NOMO-1 treated with DMSO at 0.1 percent for 48 hours (cell line): Measurements from ENCODE around the gene FOXO3.

Experiments
- DNase-seq: peaks from one replicate; lab custom pipeline; 2025; ENCODE audit not compliant: unreplicated experiment; lab: John Stamatoyannopoulos, UW

FOXO3 gene

DNA sequence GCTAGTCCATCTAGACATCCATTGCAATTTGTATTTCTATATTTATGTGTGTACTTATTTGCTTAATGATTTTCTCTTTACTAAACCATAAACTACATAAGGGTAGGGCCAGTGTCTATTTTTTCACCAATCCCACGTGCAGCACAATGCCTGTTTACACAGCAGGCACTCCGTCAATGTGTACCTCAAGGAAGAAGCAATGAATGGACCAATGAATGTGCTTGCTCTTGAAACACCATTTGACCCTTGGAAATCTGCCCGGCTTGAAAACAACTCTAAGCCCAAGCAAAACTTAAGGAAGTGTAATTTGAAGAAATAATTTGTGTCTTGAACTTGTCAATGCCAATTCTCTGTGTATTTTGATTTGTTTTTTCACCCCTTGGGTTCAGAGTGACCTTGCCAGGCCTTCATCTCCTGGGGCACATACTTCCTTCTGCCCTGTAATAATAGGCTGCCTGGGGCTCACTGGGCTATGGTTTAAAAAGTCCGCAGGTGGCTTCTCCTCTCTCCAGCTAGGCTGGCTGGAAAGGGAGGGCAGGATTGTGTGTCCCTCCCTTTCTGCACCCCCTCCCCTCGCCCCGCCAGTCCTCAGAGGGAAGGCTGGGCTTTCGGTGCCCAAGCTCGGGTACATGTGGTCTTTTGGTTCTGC is 146.7 kb downstream of the FOXO3 start:
- DNase-seq, result no peak

- no peak for DNase-seq
These were observed 149.3 kb downstream of the FOXO3 start for GRCh38 chr6:108710030-108710429.

DNA sequence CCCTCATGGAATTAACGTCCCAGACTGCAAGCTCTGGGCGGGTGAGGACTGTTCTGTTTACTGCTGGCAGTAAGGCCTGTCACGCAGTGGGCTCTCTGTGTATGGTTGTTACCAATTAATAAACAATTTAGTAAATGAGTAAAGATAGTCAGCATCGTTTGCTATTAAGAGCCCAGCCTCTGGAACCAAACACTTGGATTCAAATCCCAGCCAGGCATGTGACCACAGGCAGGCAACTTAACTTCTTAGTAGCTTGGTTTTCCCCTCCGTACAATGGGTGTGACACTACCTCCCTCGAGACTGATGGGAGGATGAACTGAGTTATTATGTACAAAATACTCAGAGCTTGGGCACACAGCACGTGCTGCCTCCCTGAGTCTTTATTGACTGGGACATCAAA is 149.8 kb downstream of the FOXO3 start:
- DNase-seq, result no peak

DNA sequence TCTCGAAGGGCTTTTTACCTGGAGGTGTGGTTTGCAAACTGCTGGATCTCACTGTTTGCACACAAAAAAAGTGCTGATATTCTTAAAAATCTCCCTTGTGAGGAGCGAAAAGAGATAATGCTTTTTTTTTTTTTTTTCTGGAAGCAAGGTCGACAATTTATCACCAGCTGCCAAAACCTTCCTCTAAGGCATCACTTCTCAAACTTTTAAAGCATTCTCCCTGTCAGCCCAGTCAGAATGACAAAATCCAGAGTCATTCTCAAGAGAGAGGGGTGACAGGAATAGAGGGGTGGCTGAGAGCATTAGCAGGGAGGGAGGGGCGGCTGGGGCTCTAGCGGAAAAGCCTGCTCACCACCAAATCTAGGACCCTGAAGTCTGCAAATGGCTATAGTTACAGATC is 150.4 kb downstream of the FOXO3 start:
- DNase-seq, result no peak

GRCh38 chr6:108711826-108712225 is 151.1 kb downstream of the FOXO3 start:
- DNase-seq, result no peak

GRCh38 chr6:108712946-108713345 is 152.2 kb downstream of the FOXO3 start:
- DNase-seq, result no peak

- DNase-seq, result no peak
These were observed 153.5 kb downstream of the FOXO3 start for GRCh38 chr6:108714101-108714765.

DNA sequence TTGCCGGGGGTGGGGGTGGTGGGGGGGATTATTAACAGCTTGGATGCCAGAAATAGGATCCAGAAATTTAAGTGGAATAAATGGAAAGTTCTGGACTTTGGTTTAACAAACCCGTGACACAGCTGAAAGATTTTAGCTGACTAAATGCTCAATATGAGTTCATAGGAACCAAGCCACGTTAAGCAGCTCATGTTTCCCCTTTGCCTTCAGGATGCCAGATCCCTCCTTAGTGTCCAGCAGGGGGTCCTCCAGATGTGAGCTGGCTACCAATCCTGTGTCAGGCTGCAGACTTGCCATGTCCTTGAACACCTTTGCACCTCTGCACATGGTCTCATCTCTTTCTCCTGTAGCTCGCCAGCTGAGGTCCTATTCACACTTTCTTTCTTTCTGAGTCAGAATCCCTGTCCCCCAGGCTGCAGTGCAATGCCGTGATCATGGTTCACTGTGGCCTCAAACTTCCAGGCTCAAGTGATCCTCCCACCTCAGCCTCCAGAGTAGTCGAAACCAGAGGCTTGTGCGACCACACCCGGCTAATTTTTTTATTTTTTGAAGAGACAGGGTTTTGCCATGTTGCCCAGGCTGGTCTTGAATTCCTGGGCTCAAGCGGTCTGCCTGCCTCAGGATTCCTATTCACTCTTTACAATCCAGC is 154.2 kb downstream of the FOXO3 start:
- DNase-seq, result no peak

DNA sequence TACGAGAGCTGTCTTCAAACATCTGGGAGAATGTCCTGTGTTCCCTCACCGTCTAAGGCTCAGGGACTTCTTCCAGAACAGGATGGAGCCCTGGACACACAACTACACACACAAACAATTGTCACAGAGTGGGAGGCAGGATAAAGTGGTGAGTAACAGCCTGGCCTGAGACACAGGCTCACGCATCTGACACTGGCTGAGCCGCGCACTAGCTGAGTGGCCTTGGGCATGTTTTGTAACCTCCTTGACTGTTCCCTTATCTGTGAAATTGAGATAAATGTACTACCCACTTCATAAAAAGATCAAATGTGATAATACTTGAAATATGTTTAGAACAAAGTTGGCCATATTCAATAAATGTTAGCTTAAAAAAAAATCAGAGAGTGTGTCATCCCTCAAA is 155.1 kb downstream of the FOXO3 start:
- DNase-seq, result no peak

GRCh38 chr6:108716801-108717791 is 156.4 kb downstream of the FOXO3 start:
- no peak for DNase-seq

DNA sequence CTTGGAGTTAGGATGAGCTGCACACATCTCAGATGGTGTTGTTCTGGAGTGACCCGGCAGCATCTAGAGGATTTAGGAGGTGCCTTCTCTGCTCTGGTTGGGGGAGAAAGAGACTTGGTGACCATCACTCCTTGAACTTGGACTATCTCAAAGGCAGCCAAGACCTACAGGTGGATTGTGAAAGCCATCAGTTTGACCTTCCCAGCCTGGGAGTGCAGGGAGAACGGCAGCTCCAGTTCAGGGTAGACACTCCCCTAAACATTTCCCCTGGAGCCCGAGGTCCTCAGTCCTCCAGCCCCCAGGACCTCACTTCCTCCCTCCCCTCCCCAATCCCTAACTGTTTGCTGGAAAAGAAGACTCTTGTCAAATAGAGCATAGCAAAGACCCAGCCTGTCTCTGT is 158.8 kb downstream of the FOXO3 start:
- no peak for DNase-seq

DNA sequence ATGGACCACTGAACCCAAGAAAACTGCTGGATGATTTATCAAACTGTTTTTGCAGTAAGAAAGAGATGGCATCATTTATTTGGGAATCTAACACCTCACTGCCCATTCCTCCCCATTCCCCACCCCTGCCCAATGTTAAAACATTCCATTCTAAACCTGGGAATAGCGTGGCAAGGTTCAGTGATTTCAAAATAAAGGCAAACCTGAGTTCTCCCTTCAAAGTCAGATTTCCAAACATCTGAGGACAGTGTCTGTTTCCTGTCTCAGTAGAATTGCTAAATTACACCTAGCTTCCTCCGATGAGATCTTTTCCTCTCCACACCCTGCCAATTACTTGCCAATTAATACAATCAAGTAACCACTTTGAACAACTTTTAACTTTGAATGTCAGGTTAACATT is 160.1 kb downstream of the FOXO3 start:
- no peak for DNase-seq

DNA sequence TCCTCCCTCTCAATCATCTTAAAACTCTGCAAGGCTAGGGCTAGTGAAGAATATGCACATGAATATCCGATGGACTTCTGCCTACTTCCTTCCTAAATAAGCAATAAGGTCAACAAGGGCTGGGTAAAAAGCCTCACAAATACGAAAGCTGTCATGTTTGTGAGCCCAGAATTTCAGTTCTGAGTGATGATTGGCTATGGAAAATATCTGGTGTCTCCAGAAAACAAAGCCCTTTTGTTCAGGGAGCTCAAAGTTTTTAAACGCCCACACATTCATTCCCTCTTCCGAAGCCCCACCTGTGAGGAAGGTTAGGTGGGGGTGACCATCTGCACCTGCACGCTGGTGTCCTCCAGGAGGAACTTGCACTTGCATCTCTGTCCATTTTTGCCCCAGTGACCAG is 160.6 kb downstream of the FOXO3 start:
- DNase-seq, result no peak

DNA sequence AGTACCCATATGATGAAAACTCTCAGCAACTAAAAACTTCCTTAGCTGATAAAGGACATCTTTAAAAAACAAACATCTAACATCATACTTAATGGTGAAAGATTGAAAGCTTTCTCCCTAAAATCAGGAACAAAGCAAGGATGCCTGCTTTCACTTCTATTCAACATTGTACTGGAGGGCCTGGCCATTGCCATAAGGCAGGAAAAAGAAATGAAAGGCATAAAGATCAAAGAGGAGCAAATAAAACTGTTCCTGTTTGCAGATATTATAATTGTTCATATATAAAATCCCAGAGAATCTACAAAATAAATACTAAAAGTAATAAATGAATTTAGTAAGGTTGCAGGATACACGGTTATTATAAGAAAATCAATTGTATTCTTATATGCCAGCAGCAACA is 162.9 kb downstream of the FOXO3 start:
- no peak for DNase-seq

DNA sequence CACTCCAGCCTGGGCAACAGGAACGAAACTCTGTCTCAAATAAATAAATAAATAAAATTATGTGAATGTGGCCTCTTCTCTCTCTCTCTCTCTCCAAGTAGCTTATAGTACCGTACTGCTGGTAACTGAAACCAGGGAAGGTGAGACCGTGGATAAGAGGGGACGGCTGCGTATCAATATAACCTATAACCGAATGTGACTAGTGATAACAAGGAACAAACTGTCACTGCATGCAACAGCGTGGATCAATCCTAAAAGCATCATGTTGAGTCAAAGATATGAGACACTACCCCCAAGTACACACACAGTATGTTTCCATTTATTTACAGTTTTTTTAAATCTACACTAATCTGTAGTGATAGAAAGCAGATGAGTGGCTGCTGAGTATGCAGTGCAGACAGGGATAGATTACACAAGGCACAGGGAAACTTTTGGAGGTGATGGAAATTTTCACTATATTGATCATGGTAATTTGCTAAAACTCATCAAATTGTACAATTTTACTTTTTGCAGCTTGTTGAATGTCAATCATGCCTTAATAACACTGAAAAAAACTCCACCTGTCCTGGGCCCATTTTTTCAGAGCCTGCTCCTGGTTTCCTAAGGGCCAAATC is 166.1 kb downstream of the FOXO3 start:
- no peak for DNase-seq

DNA sequence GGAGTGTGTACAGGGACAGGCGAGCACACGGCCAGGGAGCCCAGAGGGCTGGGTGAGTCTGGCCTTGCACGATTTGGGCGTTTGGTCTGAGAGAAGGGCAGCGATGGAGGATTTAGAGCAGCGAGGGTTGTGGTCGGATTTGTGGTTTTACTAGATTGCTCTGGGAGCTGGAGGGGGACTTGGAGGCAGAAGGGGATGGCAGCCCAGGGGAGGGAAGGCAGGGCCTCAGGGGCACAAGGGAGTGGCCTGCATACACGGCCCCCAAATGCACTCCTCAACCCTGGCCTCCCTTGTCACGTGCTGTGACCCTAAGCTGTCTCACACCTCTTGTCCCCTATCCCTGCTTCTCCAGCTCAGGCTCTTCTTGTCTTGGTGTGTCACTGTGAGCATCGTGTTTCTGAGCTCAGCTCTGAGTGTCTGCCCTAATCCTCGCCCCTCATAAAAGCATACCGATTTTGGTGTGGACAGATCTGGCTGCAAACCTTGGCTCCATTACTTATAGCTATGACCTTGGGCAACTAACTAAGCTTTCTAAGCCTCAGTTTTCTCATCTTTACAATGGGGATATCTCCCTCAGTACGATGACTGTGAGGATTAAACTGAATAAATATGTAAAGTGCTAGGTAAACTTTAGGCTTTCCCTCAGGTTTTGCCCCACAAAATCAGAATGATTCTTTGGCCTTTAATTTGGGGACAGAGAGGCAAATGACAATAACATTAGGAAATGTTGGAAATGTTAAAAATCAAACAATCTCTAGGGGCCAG is 167.4 kb downstream of the FOXO3 start:
- no peak for DNase-seq

DNA sequence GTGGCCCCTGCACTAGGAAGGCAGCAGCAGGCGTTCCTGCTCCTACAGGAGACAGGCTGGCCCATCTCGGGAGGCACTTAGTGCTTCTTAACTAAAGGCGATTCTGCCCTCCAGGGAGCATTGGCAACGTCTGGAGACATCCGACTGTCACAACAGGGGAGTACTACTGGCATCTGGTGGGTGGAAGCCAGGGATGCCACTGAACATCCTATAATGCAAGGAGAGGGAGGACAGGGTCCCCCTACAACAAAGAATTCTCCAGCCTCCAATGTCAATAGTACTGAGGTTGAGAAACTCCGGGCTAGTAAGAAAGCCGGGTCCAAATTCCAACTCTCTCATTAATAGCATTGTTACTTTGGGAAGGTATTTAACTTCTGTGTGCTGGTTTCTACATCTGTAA is 168.1 kb downstream of the FOXO3 start:
- DNase-seq, result no peak

GRCh38 chr6:108730635-108731515 is 170.2 kb downstream of the FOXO3 start:
- DNase-seq, result no peak
